Muscle of back (tissue), 11 donors: ENCODE results near the gene TAS2R40. TPM values are rescaled to one million over a fixed set of nuclear protein-coding genes. Genes with fewer than 3 reads are reported as not detected.
"Not testable (repeated sequence)": the region's sequence is repeated elsewhere in the genome, so short reads cannot be mapped to it uniquely, and the experiment has no call there.

Experiments used
- DNase-seq, 3 donors: peaks; one replicate each; pipeline versions ENCODE4 v3.0.0 to v3.0.0-alpha.2; 2013
- polyA plus RNA-seq, 10 donors: library from polyadenylated mRNA; unstranded; fragments of 120-200 nt; gene quantifications; one replicate each; pipeline ENCODE4 v1.2.1, GENCODE V29; 2013; ENCODE audit not compliant: insufficient read length in 10 of 10

The TAS2R40 gene
- polyA plus RNA-seq, 10 donors = not detected

GRCh38 chr7:143250199-143250598 is 28.4 kb downstream of the TAS2R40 start:
- no peak for DNase-seq

GRCh38 chr7:143250822-143251221 is 29.0 kb downstream of the TAS2R40 start:
- DNase-seq = no peak

GRCh38 chr7:143252006-143252405 is 30.2 kb downstream of the TAS2R40 start:
- DNase-seq = no peak

GRCh38 chr7:143255564-143255963 is 33.7 kb downstream of the TAS2R40 start:
- DNase-seq = no peak

- no peak for DNase-seq
Measured at GRCh38 chr7:143256325-143256724, 34.5 kb downstream of the TAS2R40 start.

GRCh38 chr7:143256932-143257331 is 35.1 kb downstream of the TAS2R40 start:
- no peak for DNase-seq

GRCh38 chr7:143257501-143257900 is 35.7 kb downstream of the TAS2R40 start:
- DNase-seq = no peak

- no peak for DNase-seq
Measured at GRCh38 chr7:143258831-143259230, 37.0 kb downstream of the TAS2R40 start.

GRCh38 chr7:143259765-143260164 is 37.9 kb downstream of the TAS2R40 start:
- no peak for DNase-seq

- no peak for DNase-seq
Measured at GRCh38 chr7:143261901-143262300, 40.1 kb downstream of the TAS2R40 start.

- DNase-seq = peak; percentile 76 to 93 (median 85)
Measured at GRCh38 chr7:143263266-143264195, 41.7 kb downstream of the TAS2R40 start, which contains the start of gene GSTK1. GSTK1 (plus strand) TSS chr7:143263441; CDS start chr7:143263514, 73 bp downstream.

GRCh38 chr7:143264196-143264568 is 42.3 kb downstream of the TAS2R40 start:
- DNase-seq = not testable (repeated sequence)

- DNase-seq = no peak
Measured at GRCh38 chr7:143265017-143265693, 43.3 kb downstream of the TAS2R40 start.

GRCh38 chr7:143269251-143269650 is 47.4 kb downstream of the TAS2R40 start:
- no peak for DNase-seq

GRCh38 chr7:143271240-143271639 is 49.4 kb downstream of the TAS2R40 start:
- DNase-seq = no peak

Other genes with a start within 250 kb of the TAS2R40 start
- gene OR9A2, start 194.9 kb upstream of the TAS2R40 start, polyA plus RNA-seq = not detected
- gene OR6V1, start 169.7 kb upstream of the TAS2R40 start, polyA plus RNA-seq = not detected
- not detected for gene PIP, start 90.0 kb upstream of the TAS2R40 start, polyA plus RNA-seq
- gene TAS2R39, start 38.6 kb upstream of the TAS2R40 start, polyA plus RNA-seq = not detected
- 10 to 100 TPM; 65.5 to 92.8 (median 81.4) TPM for gene GSTK1, start 41.4 kb downstream of the TAS2R40 start, polyA plus RNA-seq
- 1 to 10 TPM in 4 of 10 donors, under 1 TPM in 6; 0.46 to 1.3 (median 0.90) TPM for gene TMEM139, start 62.9 kb downstream of the TAS2R40 start, polyA plus RNA-seq
- gene CASP2, start 66.3 kb downstream of the TAS2R40 start, polyA plus RNA-seq = 10 to 100 TPM; 16.1 to 30.9 (median 25.3) TPM
- 1 to 10 TPM in 6 of 10 donors, under 1 TPM in 4; 0.30 to 5.1 (median 1.3) TPM for gene CLCN1, start 94.1 kb downstream of the TAS2R40 start, polyA plus RNA-seq
- gene FAM131B, start 140.7 kb downstream of the TAS2R40 start, polyA plus RNA-seq = 1 to 10 TPM; 1.5 to 3.0 (median 2.3) TPM
- 100 to 1,000 TPM; 156 to 277 (median 198) TPM for gene ZYX, start 159.3 kb downstream of the TAS2R40 start, polyA plus RNA-seq
- 1 to 10 TPM; 2.5 to 8.8 (median 4.7) TPM for gene EPHA1, start 186.8 kb downstream of the TAS2R40 start, polyA plus RNA-seq
- not detected for gene TAS2R60, start 221.4 kb downstream of the TAS2R40 start, polyA plus RNA-seq